ENCODE results near the gene SNIP1.
A peak's percentile ranks its signal among the peaks of the same experiment; 100 is the strongest.
"Not testable (repeated sequence)": the region's sequence is repeated elsewhere in the genome, so short reads cannot be mapped to it uniquely, and the experiment has no call there.

SNIP1 gene

DNA sequence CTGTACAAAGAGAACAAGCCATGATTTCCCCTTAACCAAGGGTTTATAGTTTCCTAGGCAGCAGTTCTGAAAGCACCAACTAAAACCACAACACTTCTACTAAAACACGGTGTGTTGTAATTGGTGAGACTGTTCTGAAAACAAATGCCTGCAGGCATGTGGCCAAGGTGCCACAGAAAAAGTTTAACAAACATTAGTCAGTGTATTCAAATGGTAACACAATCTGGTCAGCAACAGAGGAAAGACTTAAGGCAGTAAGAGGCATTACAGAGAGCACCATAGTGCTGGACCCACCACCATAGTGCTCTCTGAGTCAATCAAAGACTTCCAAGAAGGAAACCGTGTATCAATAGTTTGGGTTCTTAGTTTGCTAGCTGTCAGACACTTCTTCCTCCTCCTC is 16.7 kb downstream of the SNIP1 start:
- no peak for TF ChIP-seq ZFX (IDR thresholded peaks at IDR 0.05)
- TF ChIP-seq, protein P1, sequence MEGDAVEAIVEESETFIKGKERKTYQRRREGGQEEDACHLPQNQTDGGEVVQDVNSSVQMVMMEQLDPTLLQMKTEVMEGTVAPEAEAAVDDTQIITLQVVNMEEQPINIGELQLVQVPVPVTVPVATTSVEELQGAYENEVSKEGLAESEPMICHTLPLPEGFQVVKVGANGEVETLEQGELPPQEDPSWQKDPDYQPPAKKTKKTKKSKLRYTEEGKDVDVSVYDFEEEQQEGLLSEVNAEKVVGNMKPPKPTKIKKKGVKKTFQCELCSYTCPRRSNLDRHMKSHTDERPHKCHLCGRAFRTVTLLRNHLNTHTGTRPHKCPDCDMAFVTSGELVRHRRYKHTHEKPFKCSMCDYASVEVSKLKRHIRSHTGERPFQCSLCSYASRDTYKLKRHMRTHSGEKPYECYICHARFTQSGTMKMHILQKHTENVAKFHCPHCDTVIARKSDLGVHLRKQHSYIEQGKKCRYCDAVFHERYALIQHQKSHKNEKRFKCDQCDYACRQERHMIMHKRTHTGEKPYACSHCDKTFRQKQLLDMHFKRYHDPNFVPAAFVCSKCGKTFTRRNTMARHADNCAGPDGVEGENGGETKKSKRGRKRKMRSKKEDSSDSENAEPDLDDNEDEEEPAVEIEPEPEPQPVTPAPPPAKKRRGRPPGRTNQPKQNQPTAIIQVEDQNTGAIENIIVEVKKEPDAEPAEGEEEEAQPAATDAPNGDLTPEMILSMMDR (conservative IDR thresholded peaks at IDR 0.05), result no peak
- H3K27ac ChIP-seq, result no peak overlapping the region

GRCh38 chr1:37533317-37534093 is 20.6 kb downstream of the SNIP1 start:
- no peak for TF ChIP-seq ZFX (IDR thresholded peaks at IDR 0.05)
- TF ChIP-seq, protein P1 (conservative IDR thresholded peaks at IDR 0.05), result no peak
- peak overlapping the region; percentile 71; the same call in 1 of the 2 replicates for H3K27ac ChIP-seq

DNA sequence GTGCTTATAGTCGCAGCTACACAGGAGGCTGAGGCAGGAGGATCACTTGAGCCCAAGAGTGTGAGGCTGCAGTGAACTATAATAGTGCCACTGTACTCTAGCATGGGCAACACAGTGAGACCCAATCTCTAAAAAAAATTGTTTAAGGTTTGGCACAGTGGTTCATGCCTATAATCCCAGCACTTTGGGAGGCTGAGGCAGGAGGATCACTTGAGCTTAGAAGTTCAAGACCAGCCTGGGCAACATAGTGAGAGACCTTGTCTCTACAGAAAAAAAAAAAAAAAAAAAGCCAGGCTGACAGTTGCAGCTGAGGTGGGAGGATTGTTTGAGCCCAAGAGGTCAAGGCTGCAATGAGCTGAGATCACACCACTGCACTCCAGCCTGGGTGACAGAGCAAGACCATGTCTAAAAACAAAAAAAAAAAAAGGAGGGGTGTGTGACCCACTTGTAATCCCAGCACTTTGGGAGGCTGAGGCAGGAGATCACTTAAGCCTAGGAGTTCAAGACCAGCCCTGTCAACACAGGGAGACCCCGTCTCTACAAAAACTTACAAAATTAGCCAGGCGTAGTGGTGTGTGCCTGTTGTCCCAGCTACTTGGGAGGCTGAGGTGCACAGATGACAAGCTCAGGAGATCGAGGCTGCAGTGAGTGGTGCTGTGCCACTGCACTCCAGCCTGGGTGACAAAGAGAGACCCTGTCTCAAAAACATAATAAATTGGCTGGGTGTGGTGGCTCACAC is 21.5 kb downstream of the SNIP1 start:
- H3K27ac ChIP-seq, result peak overlapping the region; percentile 71; the same call in 1 of the 2 replicates

GRCh38 chr1:37529888-37530287 is 24.2 kb downstream of the SNIP1 start:
- H3K27ac ChIP-seq, result not testable (repeated sequence)

- no peak for TF ChIP-seq ZFX (IDR thresholded peaks at IDR 0.05)
- TF ChIP-seq, protein P1 (conservative IDR thresholded peaks at IDR 0.05), result no peak
- H3K27ac ChIP-seq, result no peak overlapping the region
These were observed 34.5 kb downstream of the SNIP1 start for GRCh38 chr1:37519613-37520012.

- H3K27ac ChIP-seq, result not testable (repeated sequence)
These were observed 35.2 kb downstream of the SNIP1 start for GRCh38 chr1:37518929-37519328.

DNA sequence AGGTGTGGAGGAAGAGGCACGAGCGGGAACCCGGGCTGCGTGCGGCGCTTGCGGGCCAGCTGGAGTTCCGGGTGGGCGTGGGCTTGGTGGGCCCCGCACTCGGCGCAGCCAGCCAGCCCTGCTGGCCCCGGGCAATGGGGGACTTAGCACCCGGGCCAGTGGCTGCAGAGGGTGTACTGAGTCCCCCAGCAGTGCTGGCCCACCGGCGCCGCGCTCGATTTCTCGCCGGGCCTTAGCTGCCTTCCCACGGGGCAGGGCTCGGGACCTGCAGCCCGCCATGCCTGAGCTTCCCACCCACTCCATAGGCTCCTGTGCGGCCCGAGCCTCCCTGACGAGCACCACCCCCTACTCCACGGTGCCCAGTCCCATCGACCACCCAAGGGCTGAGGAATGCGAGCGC is 35.9 kb downstream of the SNIP1 start:
- H3K27ac ChIP-seq, result not testable (repeated sequence)

GRCh38 chr1:37517569-37517968 is 36.5 kb downstream of the SNIP1 start:
- TF ChIP-seq, protein P1 (conservative IDR thresholded peaks at IDR 0.05), result no peak
- no peak for TF ChIP-seq ZFX (IDR thresholded peaks at IDR 0.05)

DNA sequence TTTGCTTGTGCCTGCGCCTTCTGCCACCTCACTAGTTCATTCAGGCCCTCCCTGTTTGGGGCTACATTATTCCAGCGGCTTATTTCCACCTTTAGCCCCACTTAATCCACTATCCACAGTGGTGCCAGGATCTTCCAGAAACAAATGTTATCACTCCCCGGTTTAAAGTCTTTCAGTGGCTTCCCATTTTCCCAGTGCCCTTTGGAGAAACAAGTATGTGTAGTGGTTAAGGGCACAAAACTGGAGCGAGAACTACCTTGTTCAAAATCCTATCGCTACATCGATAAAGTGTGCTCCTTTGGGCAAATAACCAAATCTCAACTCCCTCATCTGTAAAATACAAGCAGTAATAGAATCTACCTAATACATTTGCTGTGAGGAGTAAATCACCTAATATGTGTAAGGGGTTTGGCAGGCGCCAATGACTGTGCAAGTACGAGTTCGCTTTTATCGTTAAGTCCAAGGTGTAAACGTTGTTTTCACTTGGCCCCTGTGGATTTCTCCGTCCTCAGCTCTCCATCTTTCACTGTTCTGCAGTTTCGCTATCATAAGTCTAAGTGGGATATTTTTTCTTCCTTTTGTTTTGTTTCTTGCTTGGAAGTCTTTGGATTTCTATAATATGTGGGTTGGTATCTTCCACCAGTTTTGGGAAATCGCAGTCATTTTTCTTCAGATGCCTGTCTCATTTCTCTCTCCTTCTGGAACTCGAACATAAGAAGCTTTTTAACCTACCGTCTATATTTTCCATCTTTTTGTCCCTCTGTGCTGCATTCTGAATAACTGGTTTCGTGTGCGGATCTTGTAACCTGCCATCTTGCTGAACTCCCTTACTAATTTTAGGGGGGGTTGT is 38.7 kb downstream of the SNIP1 start:
- TF ChIP-seq, protein P1 (conservative IDR thresholded peaks at IDR 0.05), result no peak
- no peak for TF ChIP-seq ZFX (IDR thresholded peaks at IDR 0.05)
- H3K27ac ChIP-seq, result peak overlapping the region; percentile 91

More at GRCh38 chr1:37517569-37517968, 36.5 kb downstream of the SNIP1 start:
- no peak overlapping the region for H3K27ac ChIP-seq

All from C4-2B (cell line).